ENCODE data around the gene FAM3D.

Gene FAM3D

GRCh38 chr3:58635371-58636285 lies 30.9 kb downstream of the FAM3D start:
- no peaks in the 10 kb centered on the region for H4K20me1 ChIP-seq (ENCODE audit: control insufficient read depth, insufficient read depth, low read depth, low read length)
- H3K9me3 ChIP-seq (ENCODE audit: control insufficient read depth, insufficient read depth, low read length), result no peaks in the 10 kb centered on the region
- no peaks in the 10 kb centered on the region for H3K79me2 ChIP-seq (ENCODE audit: control insufficient read depth, low read length)
- peaks cover 1% of the 10 kb centered on the region; the same call in 1 of the 2 replicates for H3K4me1 ChIP-seq (ENCODE audit: control insufficient read depth, low read length)
- no peak overlapping the region for H3K4me3 ChIP-seq (ENCODE audit: low read length)
- H3K27ac ChIP-seq (ENCODE audit: low read depth, low read length), result no peak overlapping the region
- TF ChIP-seq, protein P1, sequence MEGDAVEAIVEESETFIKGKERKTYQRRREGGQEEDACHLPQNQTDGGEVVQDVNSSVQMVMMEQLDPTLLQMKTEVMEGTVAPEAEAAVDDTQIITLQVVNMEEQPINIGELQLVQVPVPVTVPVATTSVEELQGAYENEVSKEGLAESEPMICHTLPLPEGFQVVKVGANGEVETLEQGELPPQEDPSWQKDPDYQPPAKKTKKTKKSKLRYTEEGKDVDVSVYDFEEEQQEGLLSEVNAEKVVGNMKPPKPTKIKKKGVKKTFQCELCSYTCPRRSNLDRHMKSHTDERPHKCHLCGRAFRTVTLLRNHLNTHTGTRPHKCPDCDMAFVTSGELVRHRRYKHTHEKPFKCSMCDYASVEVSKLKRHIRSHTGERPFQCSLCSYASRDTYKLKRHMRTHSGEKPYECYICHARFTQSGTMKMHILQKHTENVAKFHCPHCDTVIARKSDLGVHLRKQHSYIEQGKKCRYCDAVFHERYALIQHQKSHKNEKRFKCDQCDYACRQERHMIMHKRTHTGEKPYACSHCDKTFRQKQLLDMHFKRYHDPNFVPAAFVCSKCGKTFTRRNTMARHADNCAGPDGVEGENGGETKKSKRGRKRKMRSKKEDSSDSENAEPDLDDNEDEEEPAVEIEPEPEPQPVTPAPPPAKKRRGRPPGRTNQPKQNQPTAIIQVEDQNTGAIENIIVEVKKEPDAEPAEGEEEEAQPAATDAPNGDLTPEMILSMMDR (IDR thresholded peaks at IDR 0.05; ENCODE audit: low read depth, low read length, poor library complexity, severe bottlenecking), result no peak
- no peak for TF ChIP-seq EZH2phosphoT487 (IDR thresholded peaks at IDR 0.05; ENCODE audit: borderline replicate concordance, low read length)
- H3K9me2 ChIP-seq (replicated peaks; ENCODE audit: control insufficient read depth, low read length), result no peaks in the 10 kb centered on the region
- H3K27me3 ChIP-seq (ENCODE audit: control insufficient read depth, low read length), result peaks cover 41% of the 10 kb centered on the region
- H3K36me3 ChIP-seq (ENCODE audit: control insufficient read depth, low read length), result no peaks in the 10 kb centered on the region
- no peak overlapping the region for H3K4me2 ChIP-seq (ENCODE audit: low read length)
- no peaks in the 10 kb centered on the region for H3F3A ChIP-seq (ENCODE audit: control insufficient read depth, insufficient read depth)

DNA sequence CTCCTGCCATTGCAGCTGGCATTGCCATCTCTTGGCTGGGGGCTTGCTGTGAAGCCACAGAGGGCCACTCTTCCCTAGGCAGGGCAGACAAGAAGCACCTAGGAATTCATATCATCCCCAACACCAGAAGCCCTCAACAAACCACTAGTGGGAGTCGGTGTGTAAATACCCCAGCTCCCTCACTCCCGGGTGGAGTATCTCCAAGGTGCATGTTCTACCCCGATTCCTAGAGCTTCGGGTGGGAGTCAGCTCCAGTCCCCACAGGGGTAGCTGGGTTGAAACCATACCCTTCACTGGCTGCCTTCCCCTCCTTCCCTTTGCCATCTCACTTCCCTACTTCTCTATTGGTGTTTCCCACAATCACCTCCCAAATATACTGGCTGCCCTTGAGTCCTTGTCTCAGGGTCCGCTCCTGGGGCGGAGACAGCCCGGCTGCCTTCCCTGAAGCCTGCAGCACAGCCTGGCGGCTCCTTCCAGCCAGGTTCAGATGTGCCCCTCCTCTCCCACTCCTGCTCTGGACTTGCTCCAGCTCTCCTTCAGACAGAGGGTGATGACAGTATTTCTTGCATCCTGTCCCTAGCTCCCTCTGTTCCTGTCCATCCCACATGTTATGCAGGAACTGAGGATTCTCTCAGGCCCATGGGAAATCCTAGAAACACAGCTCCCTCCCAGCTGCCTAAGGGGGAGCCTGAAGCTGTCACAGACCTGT lies 33.3 kb downstream of the FAM3D start:
- TF ChIP-seq, protein P1 (IDR thresholded peaks at IDR 0.05; ENCODE audit: low read depth, low read length, poor library complexity, severe bottlenecking), result no peak
- TF ChIP-seq EZH2phosphoT487 (IDR thresholded peaks at IDR 0.05; ENCODE audit: borderline replicate concordance, low read length), result no peak
- Histone ChIP-seq H3K27ac (ENCODE audit: low read depth, low read length) (no peak overlapping the region), H4K20me1 (ENCODE audit: control insufficient read depth, insufficient read depth, low read depth, low read length) (no peaks in the 10 kb centered on the region), H3K36me3 (ENCODE audit: control insufficient read depth, low read length) (no peaks in the 10 kb centered on the region), H3K4me2 (ENCODE audit: low read length) (no peak overlapping the region), H3K27me3 (ENCODE audit: control insufficient read depth, low read length) (peaks cover 41% of the 10 kb centered on the region), H3K79me2 (ENCODE audit: control insufficient read depth, low read length) (no peaks in the 10 kb centered on the region), H3K9me2 (replicated peaks; ENCODE audit: control insufficient read depth, low read length) (no peaks in the 10 kb centered on the region), H3F3A (ENCODE audit: control insufficient read depth, insufficient read depth) (no peaks in the 10 kb centered on the region), H3K9me3 (ENCODE audit: control insufficient read depth, insufficient read depth, low read length) (no peaks in the 10 kb centered on the region), H3K4me3 (ENCODE audit: low read length) (no peak overlapping the region), H3K4me1 (ENCODE audit: control insufficient read depth, low read length) (peaks cover 6% of the 10 kb centered on the region)

DNA sequence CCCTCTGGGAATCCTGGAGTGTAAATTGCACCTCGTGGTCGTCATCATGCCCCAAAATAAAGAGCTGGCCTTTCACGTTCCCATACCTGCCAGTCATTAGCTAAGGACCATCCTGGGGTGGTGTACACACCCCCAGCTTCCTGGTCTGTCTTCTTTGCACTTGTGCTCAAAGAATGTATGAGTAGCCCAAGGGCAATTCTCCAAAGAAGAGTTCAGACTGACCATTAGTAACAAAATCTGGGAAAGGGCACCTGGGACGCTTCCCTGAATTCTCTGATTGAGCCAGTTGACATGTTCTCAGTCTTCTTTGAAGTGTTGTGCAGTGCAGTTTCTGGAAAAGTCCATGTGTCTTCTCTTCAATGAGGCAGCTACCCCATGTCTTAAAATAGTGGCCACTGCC lies 34.8 kb downstream of the FAM3D start:
- Histone ChIP-seq H3K36me3 (ENCODE audit: control insufficient read depth, low read length) (no peaks in the 10 kb centered on the region), H3K4me1 (ENCODE audit: control insufficient read depth, low read length) (peaks cover 6% of the 10 kb centered on the region)

More for the DNA sequence above, 34.8 kb downstream of the FAM3D start:
- H3K4me3 ChIP-seq (ENCODE audit: low read length), result no peak overlapping the region
- H3F3A ChIP-seq (ENCODE audit: control insufficient read depth, insufficient read depth), result no peaks in the 10 kb centered on the region
- H3K4me2 ChIP-seq (ENCODE audit: low read length), result no peak overlapping the region
- no peaks in the 10 kb centered on the region for H4K20me1 ChIP-seq (ENCODE audit: control insufficient read depth, insufficient read depth, low read depth, low read length)
- no peaks in the 10 kb centered on the region for H3K9me3 ChIP-seq (ENCODE audit: control insufficient read depth, insufficient read depth, low read length)
- no peaks in the 10 kb centered on the region for H3K9me2 ChIP-seq (replicated peaks; ENCODE audit: control insufficient read depth, low read length)
- H3K79me2 ChIP-seq (ENCODE audit: control insufficient read depth, low read length), result no peaks in the 10 kb centered on the region
- no peak overlapping the region for H3K27ac ChIP-seq (ENCODE audit: low read depth, low read length)
- TF ChIP-seq EZH2phosphoT487 (IDR thresholded peaks at IDR 0.05; ENCODE audit: borderline replicate concordance, low read length), result no peak
- TF ChIP-seq, protein P1 (IDR thresholded peaks at IDR 0.05; ENCODE audit: low read depth, low read length, poor library complexity, severe bottlenecking), result no peak
- H3K27me3 ChIP-seq (ENCODE audit: control insufficient read depth, low read length), result peaks cover 39% of the 10 kb centered on the region

Data from DOHH2 (cell line).